Gastrocnemius medialis (tissue), 4 donors: ENCODE data around the gene LCN12.

Source experiments
- POLR2A ChIP-seq, 2 donors: fragments of 450-650 bp; IDR thresholded peaks; one replicate each; pipeline ENCODE4 v1.6.1; 2017; ENCODE audit warnings: antibody characterized with exemption in 2 of 2, mild to moderate bottlenecking in 2 of 2, moderate library complexity in 2 of 2
- TF ChIP-seq, protein P1 (sequence below), 5 experiments: fragments of 450-650 bp in 3 of 5; fragments of 200-600 bp in 2 of 5; sonication (generic) in 2 of 5; IDR thresholded peaks in 4 of 5; conservative IDR thresholded peaks in 1 of 5; 1 replicate in 4 of 5; 2 replicates in 1 of 5; pipeline ENCODE4 v1.5.1; 2016 to 2019; ENCODE audit warnings: antibody characterized with exemption in 5 of 5, mild to moderate bottlenecking in 3 of 5, moderate library complexity in 3 of 5

GRCh38 chr9:136978865-136979544 lies 26.9 kb downstream of the LCN12 start:
- no peak for TF ChIP-seq POLR2A (IDR thresholded peaks at IDR 0.05)
- TF ChIP-seq, protein P1, sequence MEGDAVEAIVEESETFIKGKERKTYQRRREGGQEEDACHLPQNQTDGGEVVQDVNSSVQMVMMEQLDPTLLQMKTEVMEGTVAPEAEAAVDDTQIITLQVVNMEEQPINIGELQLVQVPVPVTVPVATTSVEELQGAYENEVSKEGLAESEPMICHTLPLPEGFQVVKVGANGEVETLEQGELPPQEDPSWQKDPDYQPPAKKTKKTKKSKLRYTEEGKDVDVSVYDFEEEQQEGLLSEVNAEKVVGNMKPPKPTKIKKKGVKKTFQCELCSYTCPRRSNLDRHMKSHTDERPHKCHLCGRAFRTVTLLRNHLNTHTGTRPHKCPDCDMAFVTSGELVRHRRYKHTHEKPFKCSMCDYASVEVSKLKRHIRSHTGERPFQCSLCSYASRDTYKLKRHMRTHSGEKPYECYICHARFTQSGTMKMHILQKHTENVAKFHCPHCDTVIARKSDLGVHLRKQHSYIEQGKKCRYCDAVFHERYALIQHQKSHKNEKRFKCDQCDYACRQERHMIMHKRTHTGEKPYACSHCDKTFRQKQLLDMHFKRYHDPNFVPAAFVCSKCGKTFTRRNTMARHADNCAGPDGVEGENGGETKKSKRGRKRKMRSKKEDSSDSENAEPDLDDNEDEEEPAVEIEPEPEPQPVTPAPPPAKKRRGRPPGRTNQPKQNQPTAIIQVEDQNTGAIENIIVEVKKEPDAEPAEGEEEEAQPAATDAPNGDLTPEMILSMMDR (IDR thresholded peaks at IDR 0.05 in 4 of 5, conservative IDR thresholded peaks at IDR 0.05 in 1 of 5), result no peak
